Measurements from ENCODE around the gene IL23R.

DNA sequence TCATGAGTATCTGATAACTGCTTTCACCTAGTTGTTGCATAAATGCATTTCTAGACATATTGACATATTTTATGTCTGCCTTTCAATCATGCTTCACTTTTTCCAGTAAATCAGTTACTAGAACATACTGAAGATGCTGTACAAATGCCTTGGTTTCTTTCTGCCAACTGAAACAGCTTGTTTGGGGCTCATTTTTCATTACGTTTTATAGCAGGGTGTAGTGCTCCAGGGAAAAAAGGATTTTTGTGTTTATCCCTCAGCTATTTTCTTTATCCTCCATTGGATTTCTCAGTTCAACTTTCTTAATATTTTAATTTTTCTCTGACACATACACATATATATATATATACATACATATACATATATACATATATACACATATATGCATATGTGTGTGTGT, 51.7 kb downstream of the IL23R start:
- TF ChIP-seq, protein P1, sequence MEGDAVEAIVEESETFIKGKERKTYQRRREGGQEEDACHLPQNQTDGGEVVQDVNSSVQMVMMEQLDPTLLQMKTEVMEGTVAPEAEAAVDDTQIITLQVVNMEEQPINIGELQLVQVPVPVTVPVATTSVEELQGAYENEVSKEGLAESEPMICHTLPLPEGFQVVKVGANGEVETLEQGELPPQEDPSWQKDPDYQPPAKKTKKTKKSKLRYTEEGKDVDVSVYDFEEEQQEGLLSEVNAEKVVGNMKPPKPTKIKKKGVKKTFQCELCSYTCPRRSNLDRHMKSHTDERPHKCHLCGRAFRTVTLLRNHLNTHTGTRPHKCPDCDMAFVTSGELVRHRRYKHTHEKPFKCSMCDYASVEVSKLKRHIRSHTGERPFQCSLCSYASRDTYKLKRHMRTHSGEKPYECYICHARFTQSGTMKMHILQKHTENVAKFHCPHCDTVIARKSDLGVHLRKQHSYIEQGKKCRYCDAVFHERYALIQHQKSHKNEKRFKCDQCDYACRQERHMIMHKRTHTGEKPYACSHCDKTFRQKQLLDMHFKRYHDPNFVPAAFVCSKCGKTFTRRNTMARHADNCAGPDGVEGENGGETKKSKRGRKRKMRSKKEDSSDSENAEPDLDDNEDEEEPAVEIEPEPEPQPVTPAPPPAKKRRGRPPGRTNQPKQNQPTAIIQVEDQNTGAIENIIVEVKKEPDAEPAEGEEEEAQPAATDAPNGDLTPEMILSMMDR (IDR thresholded peaks at IDR 0.05): no peak
- TF ChIP-seq POLR2A (IDR thresholded peaks at IDR 0.05): no peak
